H1 (cell line): ENCODE data around the gene NUDCD2. TPM values are rescaled to one million over a fixed set of nuclear protein-coding genes. Genes with fewer than 3 reads are reported as not detected.

Source experiments
- EP300 ChIP-seq, 2 experiments: IDR thresholded peaks; 1 replicate in 1 of 2; 2 replicates in 1 of 2; pipeline ENCODE4 v1.6.1; 2011 to 2012; ENCODE audit warnings: low read depth in 2 of 2, low read length in 2 of 2, mild to moderate bottlenecking in 2 of 2, borderline replicate concordance in 1 of 2, inconsistent platforms in 1 of 2, moderate library complexity in 1 of 2
- JUN ChIP-seq: IDR thresholded peaks from 2 replicates; pipeline ENCODE4 v1.6.1; 2011; ENCODE audit warnings: low read depth, mild to moderate bottlenecking, improper control_type of control experiment, low read length
- TBP ChIP-seq: IDR thresholded peaks from 2 replicates; pipeline ENCODE4 v1.6.1; 2011; ENCODE audit warnings: low read depth, low read length, improper control_type of control experiment
- polyA plus RNA-seq, 7 experiments: library from polyadenylated mRNA; depleted of rRNA in 3 of 7; stranded (reverse) in 5 of 7; unstranded in 2 of 7; fragments of >200 nt in 5 of 7; fragments of 200-250 nt in 2 of 7; gene quantifications; 1 replicate in 5 of 7; 2 replicates in 1 of 7; 4 replicates in 1 of 7; pipeline versions ENCODE4 v1.2.1 to v1.2.3, GENCODE V29; 2011 to 2013; ENCODE audit warnings: missing spikeins in 2 of 7, mixed read lengths in 2 of 7
- total RNA-seq: library from RNA; stranded (reverse); fragmentation: NEBNext Ultra II Directional; extraction: Animal tissue kit (Norgen Biotek cat#: 25700); gene quantifications from 2 replicates; pipeline ENCODE4 v1.2.1, GENCODE V29; 2021

The NUDCD2 gene
- total and polyA plus RNA-seq, 2 of the 8 experiments (the other 6 are each of a cell fraction or from before 2014, with no cell fraction given), result 12.2 to 59.5 TPM

DNA sequence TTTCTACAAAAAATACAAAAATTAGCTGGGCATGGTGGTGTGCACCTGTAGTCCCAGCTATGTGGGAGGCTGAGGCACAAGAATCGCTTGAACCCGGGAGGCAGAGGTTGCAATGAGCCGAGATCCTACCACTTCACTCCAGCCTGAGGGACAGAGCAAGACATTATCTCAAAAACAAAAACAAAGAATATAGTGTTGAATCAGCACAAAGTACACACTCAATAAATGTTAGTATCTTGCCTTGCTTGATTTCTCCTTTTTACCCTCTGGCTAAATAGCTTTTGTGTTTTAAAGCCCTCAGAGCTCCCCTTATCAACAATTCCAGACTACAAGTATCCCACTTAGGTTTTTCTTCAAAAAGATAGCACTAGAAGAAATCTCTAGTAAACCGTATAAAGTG, 60.0 kb downstream of the NUDCD2 start (continued):
- TF ChIP-seq JUN (no peak), EP300 (IDR thresholded peaks at IDR 0.05; ENCODE audit: borderline replicate concordance in 1 of 2, low read depth in 2 of 2, low read length in 2 of 2) (no peak), TBP (no peak)
